Gastrocnemius medialis (tissue), 4 donors: Measurements from ENCODE around the gene NBL1.

ENCODE experiments used
- CTCF ChIP-seq, 5 experiments: fragments of 450-650 bp in 3 of 5; fragments of 200-600 bp in 2 of 5; sonication (generic) in 2 of 5; IDR thresholded peaks in 4 of 5; conservative IDR thresholded peaks in 1 of 5; 1 replicate in 4 of 5; 2 replicates in 1 of 5; pipeline ENCODE4 v1.5.1; 2016 to 2019; ENCODE audit warnings: antibody characterized with exemption in 5 of 5, mild to moderate bottlenecking in 3 of 5, moderate library complexity in 3 of 5
- POLR2A ChIP-seq, 2 donors: fragments of 450-650 bp; IDR thresholded peaks; one replicate each; pipeline ENCODE4 v1.6.1; 2017; ENCODE audit warnings: antibody characterized with exemption in 2 of 2, mild to moderate bottlenecking in 2 of 2, moderate library complexity in 2 of 2

GRCh38 chr1:19668888-19669287, 24.8 kb downstream of the NBL1 start:
- no peak for TF ChIP-seq CTCF (IDR thresholded peaks at IDR 0.05 in 4 of 5, conservative IDR thresholded peaks at IDR 0.05 in 1 of 5)
- no peak for TF ChIP-seq POLR2A (IDR thresholded peaks at IDR 0.05)
